Neural crest cell (in vitro differentiated cells): ENCODE results near the gene PDZRN4. TPM values are rescaled to one million over a fixed set of nuclear protein-coding genes. Genes with fewer than 3 reads are reported as not detected.

Source experiments
- DNase-seq: peaks from one replicate; pipeline ENCODE4 v3.0.0; 2021; ENCODE audit warnings: low read depth, mixed read lengths, low spot score
- H3K27ac Mint-ChIP-seq: one replicate; pipeline ENCODE4 v1.8.0; 2021; ENCODE audit warnings: mild to moderate bottlenecking, mixed read lengths; ENCODE audit not compliant: unreplicated experiment
- H3K27me3 Mint-ChIP-seq: 2 replicates; pipeline ENCODE4 v1.8.0; 2021; ENCODE audit warnings: low read depth, mild to moderate bottlenecking, mixed read lengths
- H3K36me3 Mint-ChIP-seq: 2 replicates; pipeline ENCODE4 v1.8.0; 2021; ENCODE audit warnings: low read depth, mild to moderate bottlenecking, mixed read lengths
- H3K4me1 Mint-ChIP-seq: 2 replicates; pipeline ENCODE4 v1.8.0; 2021; ENCODE audit warnings: mixed read lengths
- H3K4me3 Mint-ChIP-seq: one replicate; pipeline ENCODE4 v1.8.0; 2021; ENCODE audit warnings: mild to moderate bottlenecking, mixed read lengths
- H3K9me3 Mint-ChIP-seq: 2 replicates; pipeline ENCODE4 v1.8.0; 2021; ENCODE audit warnings: mixed read lengths
- CTCF ChIP-seq: fragments of 200-600 bp; sonication (generic); conservative IDR thresholded peaks from 2 replicates; pipeline ENCODE4 v1.5.0; 2021; ENCODE audit warnings: antibody characterized with exemption, mild to moderate bottlenecking
- total RNA-seq: library from RNA; stranded (reverse); gene quantifications from 2 replicates; pipeline ENCODE4 v1.2.1, GENCODE V29; 2021

Gene PDZRN4
- total RNA-seq, 1 donor from 2014 or later: 2.5 TPM

- TF ChIP-seq CTCF: no peak
- no peaks in the 10 kb centered on the region for H3K27me3 Mint-ChIP-seq
- H3K36me3 Mint-ChIP-seq: no peaks in the 10 kb centered on the region
- DNase-seq: no peak
- H3K9me3 Mint-ChIP-seq: no peaks in the 10 kb centered on the region
- H3K4me3 Mint-ChIP-seq: no peak overlapping the region
- peaks cover 6% of the 10 kb centered on the region for H3K4me1 Mint-ChIP-seq
- H3K27ac Mint-ChIP-seq: peak overlapping the region; percentile 8
Measured at GRCh38 chr12:41452838-41453407, 264.8 kb downstream of the PDZRN4 start.

GRCh38 chr12:41453409-41453808, 265.3 kb downstream of the PDZRN4 start:
- Mint-ChIP-seq H3K9me3 (no peaks in the 10 kb centered on the region), H3K27ac (no peak overlapping the region)

GRCh38 chr12:41459111-41459905, 271.2 kb downstream of the PDZRN4 start:
- no peaks in the 10 kb centered on the region for H3K36me3 Mint-ChIP-seq
- H3K4me1 Mint-ChIP-seq: no peaks in the 10 kb centered on the region
- no peaks in the 10 kb centered on the region for H3K27me3 Mint-ChIP-seq

More at GRCh38 chr12:41453409-41453808, 265.3 kb downstream of the PDZRN4 start:
- peaks cover 6% of the 10 kb centered on the region for H3K4me1 Mint-ChIP-seq
- no peak overlapping the region for H3K4me3 Mint-ChIP-seq
- no peaks in the 10 kb centered on the region for H3K36me3 Mint-ChIP-seq
- no peak for DNase-seq
- H3K27me3 Mint-ChIP-seq: no peaks in the 10 kb centered on the region
- no peak for TF ChIP-seq CTCF

GRCh38 chr12:41459906-41460214, 271.7 kb downstream of the PDZRN4 start:
- H3K9me3 Mint-ChIP-seq: no peaks in the 10 kb centered on the region
- H3K4me3 Mint-ChIP-seq: no peak overlapping the region
- no peak for DNase-seq
- TF ChIP-seq CTCF: no peak
- no peaks in the 10 kb centered on the region for H3K27me3 Mint-ChIP-seq
- H3K4me1 Mint-ChIP-seq: peaks cover under 1% of the 10 kb centered on the region
- no peak overlapping the region for H3K27ac Mint-ChIP-seq
- no peaks in the 10 kb centered on the region for H3K36me3 Mint-ChIP-seq

More at GRCh38 chr12:41459111-41459905, 271.2 kb downstream of the PDZRN4 start:
- Mint-ChIP-seq H3K27ac (no peak overlapping the region), H3K4me3 (no peak overlapping the region), H3K9me3 (no peaks in the 10 kb centered on the region)
- no peak for DNase-seq
- no peak for TF ChIP-seq CTCF

- peaks cover 8% of the 10 kb centered on the region for H3K4me1 Mint-ChIP-seq
- H3K4me3 Mint-ChIP-seq: no peak overlapping the region
- no peak for DNase-seq
- no peaks in the 10 kb centered on the region for H3K36me3 Mint-ChIP-seq
- no peaks in the 10 kb centered on the region for H3K27me3 Mint-ChIP-seq
- no peak for TF ChIP-seq CTCF
- H3K9me3 Mint-ChIP-seq: no peaks in the 10 kb centered on the region
- no peak overlapping the region for H3K27ac Mint-ChIP-seq
Measured at GRCh38 chr12:41460906-41461305, 272.8 kb downstream of the PDZRN4 start.
